Astrocyte (in vitro differentiated cells and primary cell): ENCODE results near the gene CCL17.

Experiments
- CTCF ChIP-seq: IDR thresholded peaks from 2 replicates; pipeline ENCODE4 v1.5.1; 2011; ENCODE audit warnings: low read depth, mild to moderate bottlenecking, inconsistent platforms, low read length, moderate library complexity; ENCODE audit not compliant: insufficient read depth
- EZH2 ChIP-seq: IDR thresholded peaks from 2 replicates; pipeline ENCODE4 v1.6.1; 2012; ENCODE audit warnings: mild to moderate bottlenecking, low read length, inconsistent platforms; ENCODE audit not compliant: insufficient read depth

GRCh38 chr16:57377080-57377841 lies 27.3 kb upstream of the CCL17 start:
- no peak for TF ChIP-seq CTCF
- no peak for TF ChIP-seq EZH2
